ENCODE results near the gene PALMD.

The PALMD gene

GRCh38 chr1:99696616-99697015, 50.7 kb downstream of the PALMD start:
- no peak for DNase-seq (ENCODE audit: low spot score)

GRCh38 chr1:99697580-99697979, 51.7 kb downstream of the PALMD start:
- DNase-seq (ENCODE audit: low spot score), result no peak

DNA sequence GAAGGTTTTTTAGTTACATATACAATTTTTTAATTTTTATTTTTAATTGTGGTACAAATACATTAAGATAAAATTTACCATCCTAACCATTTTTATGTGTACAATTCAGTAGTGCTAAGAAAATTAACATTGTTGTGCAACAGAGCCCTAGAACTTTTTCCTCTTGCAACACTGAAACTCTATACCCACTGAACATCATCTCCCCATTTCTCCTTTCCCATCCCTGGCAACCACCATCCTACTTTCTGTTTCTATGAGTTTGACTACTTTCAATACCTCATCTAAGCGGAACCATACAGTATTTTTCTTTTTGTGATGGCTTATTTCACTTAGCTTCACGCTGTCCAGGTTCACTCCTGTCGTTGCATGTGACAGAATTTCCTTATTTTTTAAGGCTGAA, 54.1 kb downstream of the PALMD start:
- no peak for DNase-seq (ENCODE audit: low spot score)

DNA sequence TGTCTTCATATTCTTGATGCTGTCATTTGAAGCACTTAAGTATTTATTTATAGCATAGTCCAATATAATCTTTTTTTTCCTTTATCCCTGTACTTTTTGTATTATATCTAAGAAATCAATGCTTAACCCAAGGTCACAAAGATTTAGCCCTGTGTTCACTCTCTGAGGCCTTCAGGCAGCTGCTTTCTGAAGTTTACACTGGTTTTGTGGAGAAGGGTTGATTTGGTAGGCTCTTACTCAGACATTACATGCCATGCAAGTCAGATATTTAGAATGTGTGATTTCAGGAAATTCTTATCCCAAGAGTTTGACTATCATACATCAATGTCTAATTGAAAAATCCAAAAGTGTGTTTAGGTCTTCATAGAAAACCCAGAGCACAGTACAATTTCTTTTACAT, 56.3 kb downstream of the PALMD start:
- no peak for DNase-seq (ENCODE audit: low spot score)

DNA sequence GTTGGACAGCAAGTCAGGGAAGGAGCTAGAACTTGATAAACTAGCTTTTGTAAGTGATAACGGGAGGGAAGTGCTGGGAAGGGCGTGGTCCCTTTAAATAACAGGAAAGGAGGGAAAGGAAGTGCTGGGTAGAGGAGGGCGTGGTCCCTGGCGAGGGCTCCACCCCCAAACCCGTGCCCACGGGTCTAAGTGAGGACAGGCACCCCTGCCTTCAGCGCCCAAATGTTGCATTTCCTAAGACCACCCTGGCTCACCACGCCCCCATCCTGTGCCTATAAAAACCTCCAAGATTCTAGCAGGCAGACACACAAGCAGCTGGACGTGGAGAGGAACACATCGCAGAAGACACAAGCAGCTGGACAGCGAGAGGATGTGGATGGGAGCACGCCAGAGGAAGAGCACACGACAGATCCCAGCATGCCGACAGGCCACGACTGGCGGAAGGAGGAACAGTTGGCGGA, 58.5 kb downstream of the PALMD start:
- DNase-seq (ENCODE audit: low spot score), result no peak

DNA sequence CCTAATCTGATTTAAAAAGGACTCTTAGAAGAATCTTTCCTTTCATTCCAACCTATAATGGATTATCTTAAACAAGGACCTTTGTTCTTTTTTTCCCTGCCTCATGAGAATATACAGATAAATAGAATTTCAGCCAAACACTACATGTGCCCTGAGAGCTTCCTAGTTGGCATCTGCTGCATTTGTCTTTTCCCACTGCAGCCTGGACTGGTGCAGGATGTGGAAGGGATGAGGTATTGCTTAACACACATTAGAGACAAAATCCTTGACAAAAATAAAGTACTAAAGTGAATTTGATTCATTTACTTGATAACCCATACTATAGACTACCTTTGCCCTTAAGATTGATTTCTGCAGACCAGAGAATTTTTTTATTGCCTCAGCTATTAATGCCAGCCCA, 59.5 kb downstream of the PALMD start:
- DNase-seq (ENCODE audit: low spot score), result no peak

DNA sequence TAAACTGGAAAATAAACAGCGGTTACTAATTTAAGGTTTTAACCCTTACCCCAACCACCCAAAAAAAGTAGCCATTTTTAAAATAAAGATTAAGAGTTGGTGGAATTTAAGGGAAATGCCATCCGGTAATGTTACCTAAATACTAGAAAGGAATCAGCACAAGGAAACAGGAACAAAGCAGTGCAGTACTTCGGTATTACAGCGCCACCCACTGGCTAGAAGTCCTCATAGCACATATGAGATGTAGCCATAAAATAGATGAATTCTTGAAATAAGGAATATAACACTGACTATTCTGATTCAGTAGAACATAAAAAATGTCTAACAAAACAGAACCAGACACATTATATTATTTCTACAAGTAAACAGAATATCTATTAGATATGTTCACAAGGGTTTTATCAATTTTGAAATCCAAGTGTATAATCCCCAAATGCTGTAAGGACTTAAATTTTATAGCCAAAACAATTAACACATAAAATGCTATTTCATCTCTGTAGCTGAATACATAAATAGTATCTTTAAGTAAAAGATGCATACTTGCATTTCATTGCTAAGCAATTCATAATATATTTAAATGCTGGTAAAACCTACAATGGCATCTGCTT, 61.7 kb downstream of the PALMD start:
- peak; percentile 65 for DNase-seq (ENCODE audit: low spot score)

GRCh38 chr1:99710994-99711393, 65.1 kb downstream of the PALMD start:
- DNase-seq (ENCODE audit: low spot score), result no peak

GRCh38 chr1:99713006-99713405, 67.1 kb downstream of the PALMD start:
- DNase-seq (ENCODE audit: low spot score), result no peak

DNA sequence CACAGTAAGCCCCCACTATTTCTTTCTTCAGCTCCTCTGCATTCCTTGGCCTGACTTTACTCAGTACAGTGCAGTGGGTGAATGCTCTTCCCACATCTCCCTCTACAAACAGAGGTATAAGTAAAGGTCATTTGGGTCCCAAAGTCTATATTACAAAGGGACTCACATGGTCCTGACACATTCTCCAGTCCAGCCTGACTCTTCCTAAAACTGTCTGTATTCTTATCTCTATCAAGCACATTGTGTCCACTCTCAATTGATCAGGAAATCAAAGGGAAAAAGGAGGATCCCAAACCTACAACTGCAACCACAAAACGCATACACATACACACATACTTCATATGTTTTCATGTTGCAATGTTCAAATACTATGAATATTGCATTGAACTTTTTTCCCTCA, 71.1 kb downstream of the PALMD start:
- no peak for DNase-seq (ENCODE audit: low spot score)

DNA sequence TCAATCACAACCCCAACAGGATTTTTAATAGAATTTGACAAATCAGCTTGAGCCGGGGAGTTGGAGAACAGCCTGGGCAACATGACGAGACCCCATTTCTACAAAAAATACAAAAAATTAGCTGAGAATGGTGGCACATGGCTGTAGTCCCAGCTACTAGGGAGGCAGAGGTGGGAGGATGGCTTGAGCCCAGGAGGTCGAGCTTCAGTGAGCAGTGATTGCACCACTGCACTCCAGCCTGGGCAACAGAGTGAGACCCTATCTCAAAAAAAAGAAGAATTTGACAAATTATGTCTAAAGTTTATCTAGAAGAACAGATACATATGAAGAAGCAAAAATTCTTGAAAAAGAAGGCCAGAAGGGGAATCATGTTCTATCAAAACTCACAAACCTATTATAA, 77.3 kb downstream of the PALMD start:
- DNase-seq (ENCODE audit: low spot score), result no peak

GRCh38 chr1:99725996-99726395, 80.1 kb downstream of the PALMD start:
- DNase-seq (ENCODE audit: low spot score), result no peak

DNA sequence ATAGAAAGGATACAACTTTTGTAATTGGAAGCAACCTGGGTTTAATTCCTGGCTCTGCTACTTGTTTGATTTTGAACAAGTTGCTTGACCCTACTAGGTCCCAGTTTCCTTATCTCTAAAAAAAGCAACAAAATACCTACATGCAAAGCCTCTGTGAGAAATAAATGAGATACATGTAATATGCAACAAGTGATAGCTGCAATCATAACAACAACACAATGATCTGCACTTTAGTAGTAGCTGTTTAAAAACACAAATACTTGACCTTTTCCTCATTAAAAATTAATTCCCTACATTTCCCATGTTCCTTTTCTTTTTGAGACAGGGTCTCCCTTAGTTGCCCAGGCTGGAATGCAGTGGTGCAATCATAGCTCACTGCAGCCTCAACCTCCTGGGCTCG, 80.5 kb downstream of the PALMD start:
- DNase-seq (ENCODE audit: low spot score), result no peak

- no peak for DNase-seq (ENCODE audit: low spot score)
Measured at GRCh38 chr1:99726818-99727217, 80.9 kb downstream of the PALMD start.

DNA sequence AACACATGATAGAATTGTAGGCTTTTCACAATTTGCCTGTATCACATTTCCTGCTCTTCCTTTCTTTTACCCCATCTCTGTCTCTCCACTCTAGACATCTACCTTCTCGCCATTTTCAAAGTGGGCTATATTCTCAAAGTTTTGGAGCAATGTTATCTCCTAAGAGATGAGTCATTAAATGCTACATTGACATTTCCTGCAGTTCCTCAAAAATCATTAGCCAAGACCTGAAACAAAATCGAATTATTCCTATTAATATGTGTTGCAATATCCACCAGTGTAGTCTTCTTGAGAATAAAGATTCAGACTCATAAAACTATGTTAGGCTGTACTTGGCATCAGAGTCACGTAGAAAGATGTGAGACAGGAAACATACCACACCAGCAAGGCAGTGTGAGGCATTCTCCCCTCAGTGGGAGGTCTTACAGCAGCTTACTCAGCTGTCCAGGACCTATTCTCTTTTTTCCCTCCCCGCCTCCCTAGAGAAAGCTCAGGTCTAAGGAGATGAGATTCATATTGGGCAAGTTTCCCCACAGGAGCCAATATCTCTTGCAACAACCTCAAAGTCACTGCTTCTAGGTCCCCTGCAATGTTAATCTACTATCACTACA, 81.8 kb downstream of the PALMD start:
- peak; percentile 77 for DNase-seq (ENCODE audit: low spot score)

DNA sequence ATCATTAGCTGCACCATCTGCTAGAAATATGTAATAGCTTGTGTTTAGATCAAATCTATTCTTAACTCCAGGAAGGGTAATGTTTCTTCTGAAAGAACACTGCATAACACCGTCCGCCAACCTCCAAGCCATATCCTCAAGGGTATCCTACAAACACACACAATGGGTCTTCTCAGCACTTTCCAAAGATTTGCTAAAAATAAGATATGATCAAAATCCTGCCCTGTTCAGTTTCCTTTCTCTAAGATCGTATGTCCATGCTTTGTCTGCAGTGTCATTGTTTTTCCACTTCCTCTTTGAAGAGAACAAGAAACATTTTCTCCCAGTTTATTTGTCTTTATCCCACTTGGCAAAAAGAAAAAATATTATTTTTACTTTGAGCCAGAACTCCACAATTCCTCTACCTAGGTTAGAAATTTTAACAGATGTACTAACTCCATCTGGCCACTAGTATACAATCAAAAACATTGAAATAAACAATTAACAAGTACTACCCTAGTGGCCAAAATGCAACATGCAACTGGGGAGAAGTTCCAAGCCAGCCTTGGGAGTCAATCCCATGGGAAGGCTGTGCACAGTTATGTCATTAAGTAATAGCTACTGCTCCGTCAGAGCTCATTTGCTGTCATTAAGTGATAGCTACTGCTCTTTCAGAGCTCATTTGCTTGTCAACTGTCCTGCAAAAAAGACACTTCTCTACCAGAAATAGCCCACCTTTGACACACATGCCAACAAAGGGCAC, 82.8 kb downstream of the PALMD start:
- peak; percentile 31 for DNase-seq (ENCODE audit: low spot score)

- no peak for DNase-seq (ENCODE audit: low spot score)
Measured at GRCh38 chr1:99731384-99731783, 85.5 kb downstream of the PALMD start.

GRCh38 chr1:99735852-99736251, 89.9 kb downstream of the PALMD start:
- DNase-seq (ENCODE audit: low spot score), result no peak

DNA sequence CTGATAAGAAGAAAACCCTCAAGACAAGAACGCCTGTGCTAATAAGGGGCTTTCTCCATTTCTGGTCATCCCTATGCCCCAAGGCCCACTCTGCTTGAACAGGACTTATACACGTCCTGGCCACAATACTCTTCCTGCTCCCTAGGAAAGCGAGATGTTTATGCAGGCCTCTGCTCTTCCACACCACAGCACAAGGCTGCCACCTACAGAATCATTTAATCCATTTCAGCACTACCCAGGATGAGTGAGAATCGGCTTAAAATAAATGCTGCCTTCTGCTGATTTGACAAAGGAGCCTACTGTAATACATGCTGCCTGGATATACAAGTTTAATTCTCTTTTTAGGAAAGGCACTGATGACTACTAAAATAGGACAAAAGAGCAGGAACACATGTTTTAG, 91.1 kb downstream of the PALMD start:
- peak; percentile 73 for DNase-seq (ENCODE audit: low spot score)

DNA sequence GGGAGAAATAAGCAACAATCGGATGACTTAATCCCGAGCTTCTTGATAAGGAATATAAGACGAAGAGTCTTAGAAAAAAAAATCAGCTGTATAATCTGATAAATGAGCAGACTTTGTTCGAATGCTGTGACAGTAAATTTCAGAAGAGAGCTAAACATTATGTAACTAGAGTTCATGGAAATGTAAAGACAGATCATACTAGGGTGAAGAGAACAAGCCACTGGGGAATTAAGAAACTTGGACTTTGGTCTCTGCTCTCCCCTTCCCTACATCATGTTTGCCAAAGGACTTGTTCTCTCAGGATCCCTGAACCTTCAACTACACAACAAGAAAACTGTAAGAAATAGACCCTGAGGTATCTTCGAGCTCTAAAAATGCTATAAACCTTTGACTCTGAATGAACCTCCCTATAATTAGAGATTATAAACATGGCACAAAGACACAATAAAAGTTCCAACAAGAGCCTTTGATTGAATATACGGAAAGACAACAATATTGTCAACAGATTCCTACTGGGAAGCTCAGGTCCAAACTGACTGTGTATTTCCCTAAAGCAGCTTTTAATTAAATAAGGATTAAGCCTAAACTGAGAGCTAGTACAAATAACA, 93.0 kb downstream of the PALMD start:
- DNase-seq (ENCODE audit: low spot score), result no peak

GRCh38 chr1:99740141-99740540, 94.2 kb downstream of the PALMD start:
- DNase-seq (ENCODE audit: low spot score), result no peak
